H9 (cell line): ENCODE data around the gene NIPAL1. TPM values are rescaled to one million over a fixed set of nuclear protein-coding genes. Genes with fewer than 3 reads are reported as not detected.

Experiments used
- DNase-seq: peaks from one replicate; pipeline ENCODE4 v3.0.0-alpha.2; 2017
- H2AFZ ChIP-seq: one replicate; pipeline ENCODE4 v1.6.1; 2013; ENCODE audit warnings: mild to moderate bottlenecking, low read length, control low read depth, moderate library complexity
- H2AK5ac ChIP-seq: 2 replicates; pipeline ENCODE4 v1.6.1; 2013; ENCODE audit warnings: low read length, control low read depth, mixed read lengths; ENCODE audit not compliant: insufficient read length
- H2BK120ac ChIP-seq: one replicate; pipeline ENCODE4 v1.6.1; 2013; ENCODE audit warnings: low read depth, mild to moderate bottlenecking, low read length, control low read depth, inconsistent platforms; ENCODE audit not compliant: poor library complexity, severe bottlenecking
- H2BK12ac ChIP-seq: 2 replicates; pipeline ENCODE4 v1.6.1; 2013; ENCODE audit warnings: low read length, control low read depth, mixed read lengths, low read depth; ENCODE audit not compliant: insufficient read length
- H2BK15ac ChIP-seq: 2 replicates; pipeline ENCODE4 v1.6.1; 2013; ENCODE audit warnings: low read depth, low read length, control low read depth
- H2BK20ac ChIP-seq: one replicate; pipeline ENCODE4 v1.6.1; 2013; ENCODE audit warnings: low read depth, mild to moderate bottlenecking, low read length, control low read depth, inconsistent platforms; ENCODE audit not compliant: poor library complexity, severe bottlenecking
- H2BK5ac ChIP-seq: 2 replicates; pipeline ENCODE4 v1.6.1; 2013; ENCODE audit warnings: low read length, control low read depth, mixed read lengths; ENCODE audit not compliant: insufficient read length
- H3K14ac ChIP-seq: 2 replicates; pipeline ENCODE4 v1.6.1; 2013; ENCODE audit warnings: low read length, control low read depth; ENCODE audit not compliant: insufficient read depth
- H3K18ac ChIP-seq: 2 replicates; pipeline ENCODE4 v1.6.1; 2013; ENCODE audit warnings: low read depth, mild to moderate bottlenecking, mixed read lengths, low read length, control low read depth; ENCODE audit not compliant: insufficient read length
- H3K23ac ChIP-seq: 2 replicates; pipeline ENCODE4 v1.6.1; 2013; ENCODE audit warnings: low read length, control low read depth, mixed read lengths, low read depth; ENCODE audit not compliant: insufficient read length
- H3K23me2 ChIP-seq: 2 replicates; pipeline ENCODE4 v1.6.1; 2013; ENCODE audit warnings: low read depth, mild to moderate bottlenecking, mixed read lengths, low read length, control low read depth; ENCODE audit not compliant: insufficient read length, poor library complexity, severe bottlenecking
- H3K27ac ChIP-seq: 2 replicates; pipeline ENCODE4 v1.5.1; 2013; ENCODE audit warnings: low read length, control low read depth, mixed read lengths, low read depth; ENCODE audit not compliant: insufficient read length
- H3K27me3 ChIP-seq: 2 replicates; pipeline ENCODE4 v1.6.1; 2013; ENCODE audit warnings: low read length, control low read depth, inconsistent platforms; ENCODE audit not compliant: insufficient read depth
- H3K4ac ChIP-seq: 2 replicates; pipeline ENCODE4 v1.6.1; 2013; ENCODE audit warnings: low read depth, mild to moderate bottlenecking, control low read depth, inconsistent platforms, low read length, moderate library complexity
- H3K4me1 ChIP-seq: 2 replicates; pipeline ENCODE4 v1.6.1; 2013; ENCODE audit warnings: low read length, control low read depth, inconsistent platforms; ENCODE audit not compliant: insufficient read depth
- H3K4me2 ChIP-seq: 2 replicates; pipeline ENCODE4 v1.6.1; 2013; ENCODE audit warnings: low read length, control low read depth, mixed read lengths; ENCODE audit not compliant: insufficient read length, insufficient read depth
- H3K56ac ChIP-seq: 2 replicates; pipeline ENCODE4 v1.6.1; 2013; ENCODE audit warnings: low read depth, mild to moderate bottlenecking, mixed read lengths, low read length, control low read depth; ENCODE audit not compliant: insufficient read length
- H3K79me1 ChIP-seq: 2 replicates; pipeline ENCODE4 v1.6.1; 2013; ENCODE audit warnings: low read depth, mild to moderate bottlenecking, moderate library complexity, low read length, control low read depth, inconsistent platforms; ENCODE audit not compliant: insufficient read depth, poor library complexity, severe bottlenecking
- H3K79me2 ChIP-seq: 2 replicates; pipeline ENCODE4 v1.6.1; 2013; ENCODE audit warnings: low read length, control low read depth, inconsistent platforms; ENCODE audit not compliant: insufficient read depth
- H3K9ac ChIP-seq: 2 replicates; pipeline ENCODE4 v1.6.1; 2013; ENCODE audit warnings: low read length, control low read depth, mixed read lengths; ENCODE audit not compliant: insufficient read length; ENCODE audit errors: extremely low read depth
- H3K9me3 ChIP-seq: one replicate; pipeline ENCODE4 v1.6.1; 2013; ENCODE audit warnings: low read depth, low read length, inconsistent platforms; ENCODE audit not compliant: control insufficient read depth
- H3T11ph ChIP-seq: one replicate; pipeline ENCODE4 v1.6.1; 2013; ENCODE audit warnings: mild to moderate bottlenecking, low read length, control low read depth, inconsistent platforms
- H4K20me1 ChIP-seq: one replicate; pipeline ENCODE4 v1.6.1; 2013; ENCODE audit not compliant: control insufficient read depth, insufficient read length, insufficient read depth
- H4K5ac ChIP-seq: 2 replicates; pipeline ENCODE4 v1.6.1; 2013; ENCODE audit warnings: low read depth, mild to moderate bottlenecking, mixed read lengths, low read length, control low read depth; ENCODE audit not compliant: insufficient read length
- H4K8ac ChIP-seq: replicated peaks from 2 replicates; pipeline ENCODE4 v1.6.1; 2013; ENCODE audit warnings: low read length, control low read depth, mixed read lengths, low read depth; ENCODE audit not compliant: insufficient read length
- H4K91ac ChIP-seq: 2 replicates; pipeline ENCODE4 v1.6.1; 2013; ENCODE audit warnings: low read depth, mild to moderate bottlenecking, moderate library complexity, mixed read lengths, low read length, control low read depth; ENCODE audit not compliant: insufficient read length
- H3K27ac Mint-ChIP-seq, 3 experiments: 2 replicates in 2 of 3; 3 replicates in 1 of 3; pipeline ENCODE4 v1.8.0; 2020 to 2021; ENCODE audit warnings: mixed read lengths in 3 of 3, mild to moderate bottlenecking in 1 of 3, moderate library complexity in 1 of 3
- H3K27me3 Mint-ChIP-seq: 2 replicates; pipeline ENCODE4 v1.8.0; 2021; ENCODE audit warnings: low read depth, mild to moderate bottlenecking, moderate library complexity, mixed read lengths
- H3K36me3 Mint-ChIP-seq, 3 experiments: 2 replicates in 2 of 3; 3 replicates in 1 of 3; pipeline ENCODE4 v1.8.0; 2020 to 2021; ENCODE audit warnings: low read depth in 3 of 3, mixed read lengths in 3 of 3; ENCODE audit not compliant: insufficient read depth in 1 of 3
- H3K4me1 Mint-ChIP-seq, 2 experiments: 2 replicates each; pipeline ENCODE4 v1.8.0; 2020; ENCODE audit warnings: mixed read lengths in 2 of 2
- H3K4me3 Mint-ChIP-seq, 2 experiments: 2 replicates in 1 of 2; 3 replicates in 1 of 2; pipeline ENCODE4 v1.8.0; 2020 to 2021; ENCODE audit warnings: mild to moderate bottlenecking in 2 of 2, mixed read lengths in 2 of 2, moderate library complexity in 1 of 2
- H3K9me3 Mint-ChIP-seq, 2 experiments: 2 replicates in 1 of 2; 3 replicates in 1 of 2; pipeline ENCODE4 v1.8.0; 2020; ENCODE audit warnings: mild to moderate bottlenecking in 2 of 2, mixed read lengths in 2 of 2, moderate library complexity in 1 of 2
- WGBS: extraction: QIAGEN DNeasy Blood & Tissue Kit; methylation state at CpG from one replicate; pipeline ENCODE4 v1.1.7; 2013; ENCODE audit warnings: missing lambda C conversion rate, low lambda C conversion rate, mixed read lengths; ENCODE audit not compliant: insufficient read length; ENCODE audit errors: extremely low coverage; 5-methylcytosine and 5-hydroxymethylcytosine counted together
- total RNA-seq: library from RNA; stranded (reverse); gene quantifications from 2 replicates; pipeline ENCODE4 v1.2.1, GENCODE V29; 2021
- TF ChIP-seq, protein P1 (sequence below): fragments of 200-600 bp; sonication (generic); conservative IDR thresholded peaks from 3 replicates; pipeline ENCODE4 v1.8.0; 2021; ENCODE audit warnings: antibody characterized with exemption, mild to moderate bottlenecking

NIPAL1 gene
- total RNA-seq, 1 experiment from 2014 or later = 16.9 TPM

- no peaks in the 10 kb centered on the region for H3K27me3 Mint-ChIP-seq
- no peak for DNase-seq
Measured at GRCh38 chr4:47974566-47974965, 42.0 kb upstream of the NIPAL1 start.

More at GRCh38 chr4:47974566-47974965, 42.0 kb upstream of the NIPAL1 start:
- H4K5ac ChIP-seq = no peak overlapping the region
- no peak overlapping the region for H2BK12ac ChIP-seq
- H3K4me2 ChIP-seq = no peak overlapping the region
- no peak overlapping the region for H2AK5ac ChIP-seq
- no peak overlapping the region for H3K14ac ChIP-seq
- no peak overlapping the region for H2BK5ac ChIP-seq
- no peak overlapping the region for H2BK120ac ChIP-seq
- WGBS = no CpG with 5 or more reads among the region's 3 CpGs
- H2BK20ac ChIP-seq = no peak overlapping the region
- no peaks in the 10 kb centered on the region for H3K9me3 ChIP-seq
- TF ChIP-seq, protein P1, sequence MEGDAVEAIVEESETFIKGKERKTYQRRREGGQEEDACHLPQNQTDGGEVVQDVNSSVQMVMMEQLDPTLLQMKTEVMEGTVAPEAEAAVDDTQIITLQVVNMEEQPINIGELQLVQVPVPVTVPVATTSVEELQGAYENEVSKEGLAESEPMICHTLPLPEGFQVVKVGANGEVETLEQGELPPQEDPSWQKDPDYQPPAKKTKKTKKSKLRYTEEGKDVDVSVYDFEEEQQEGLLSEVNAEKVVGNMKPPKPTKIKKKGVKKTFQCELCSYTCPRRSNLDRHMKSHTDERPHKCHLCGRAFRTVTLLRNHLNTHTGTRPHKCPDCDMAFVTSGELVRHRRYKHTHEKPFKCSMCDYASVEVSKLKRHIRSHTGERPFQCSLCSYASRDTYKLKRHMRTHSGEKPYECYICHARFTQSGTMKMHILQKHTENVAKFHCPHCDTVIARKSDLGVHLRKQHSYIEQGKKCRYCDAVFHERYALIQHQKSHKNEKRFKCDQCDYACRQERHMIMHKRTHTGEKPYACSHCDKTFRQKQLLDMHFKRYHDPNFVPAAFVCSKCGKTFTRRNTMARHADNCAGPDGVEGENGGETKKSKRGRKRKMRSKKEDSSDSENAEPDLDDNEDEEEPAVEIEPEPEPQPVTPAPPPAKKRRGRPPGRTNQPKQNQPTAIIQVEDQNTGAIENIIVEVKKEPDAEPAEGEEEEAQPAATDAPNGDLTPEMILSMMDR = no peak
- no peaks in the 10 kb centered on the region; a peak in 1 of 7 replicates for H3K36me3 Mint-ChIP-seq
- no peaks in the 10 kb centered on the region for H3K79me1 ChIP-seq
- H3K27ac Mint-ChIP-seq = no peak overlapping the region
- H2AFZ ChIP-seq = no peak overlapping the region
- no peak overlapping the region for H3K23ac ChIP-seq
- H3K23me2 ChIP-seq = no peaks in the 10 kb centered on the region
- H3T11ph ChIP-seq = no peak overlapping the region
- H3K4ac ChIP-seq = no peak overlapping the region
- no peaks in the 10 kb centered on the region for H3K79me2 ChIP-seq
- H4K8ac ChIP-seq = no peak overlapping the region
- H4K91ac ChIP-seq = no peak overlapping the region
- H3K27ac ChIP-seq = no peak overlapping the region
- H3K4me3 Mint-ChIP-seq = no peak overlapping the region
- no peaks in the 10 kb centered on the region for H3K4me1 ChIP-seq
- no peaks in the 10 kb centered on the region for H3K27me3 ChIP-seq
- H3K56ac ChIP-seq = no peak overlapping the region
- H3K4me1 Mint-ChIP-seq = no peaks in the 10 kb centered on the region
- H4K20me1 ChIP-seq = no peaks in the 10 kb centered on the region
- H3K9me3 Mint-ChIP-seq = no peaks in the 10 kb centered on the region
- H2BK15ac ChIP-seq = no peak overlapping the region
- H3K18ac ChIP-seq = no peak overlapping the region
- no peak overlapping the region for H3K9ac ChIP-seq
